Common myeloid progenitor, CD34-positive (primary cell): ENCODE data around the gene C9orf43.

ENCODE experiments used
- CTCF ChIA-PET: fragments of 350-600 bp; sonication (Branson Sonifier 250); formaldehyde crosslinking; loops from one replicate; lab custom pipeline; 2021; ENCODE audit warnings: antibody characterized with exemption; lab: Charles Lee
- POLR2A ChIA-PET: fragments of 350-600 bp; sonication (Branson Sonifier 250); formaldehyde crosslinking; loops from one replicate; lab custom pipeline; 2021; ENCODE audit warnings: antibody characterized with exemption; lab: Charles Lee
- DNase-seq, 3 donors: peaks; one replicate each; pipeline versions ENCODE4 v3.0.0 to v3.0.0-alpha.2; 2013
- H3K27ac ChIP-seq, 2 experiments: 1 replicate in 1 of 2; 2 replicates in 1 of 2; pipeline ENCODE4 v1.7.0; 2013; ENCODE audit warnings: inconsistent platforms in 2 of 2, low read length in 2 of 2, mild to moderate bottlenecking in 2 of 2, low read depth in 1 of 2, moderate library complexity in 1 of 2; ENCODE audit not compliant: severe bottlenecking in 2 of 2, insufficient read depth in 1 of 2, poor library complexity in 1 of 2
- H3K27me3 ChIP-seq, 5 experiments: replicated peaks in 2 of 5; 1 replicate in 3 of 5; 2 replicates in 2 of 5; pipeline versions ENCODE4 v1.6.1 to v1.7.0; 2013; ENCODE audit warnings: low read length in 4 of 5, mild to moderate bottlenecking in 2 of 5, moderate library complexity in 2 of 5, inconsistent platforms in 1 of 5; ENCODE audit not compliant: insufficient read depth in 5 of 5, control insufficient read depth in 4 of 5
- H3K36me3 ChIP-seq, 4 experiments: 1 replicate in 2 of 4; 2 replicates in 2 of 4; pipeline versions ENCODE4 v1.6.1 to v1.7.0; 2013; ENCODE audit warnings: low read length in 3 of 4, control low read depth in 1 of 4, mild to moderate bottlenecking in 1 of 4; ENCODE audit not compliant: control insufficient read depth in 4 of 4, insufficient read depth in 4 of 4
- H3K4me1 ChIP-seq, 4 experiments: 1 replicate in 3 of 4; 2 replicates in 1 of 4; pipeline versions ENCODE4 v1.6.1 to v1.7.1; 2013; ENCODE audit warnings: low read length in 3 of 4, mild to moderate bottlenecking in 3 of 4, control low read depth in 1 of 4, inconsistent platforms in 1 of 4, moderate library complexity in 1 of 4; ENCODE audit not compliant: control insufficient read depth in 4 of 4, insufficient read depth in 4 of 4; ENCODE audit errors: control extremely low read depth in 1 of 4
- H3K4me3 ChIP-seq, 7 experiments: 1 replicate in 4 of 7; 2 replicates in 3 of 7; pipeline versions ENCODE4 v1.5.1 to v1.7.0; 2013; ENCODE audit warnings: mild to moderate bottlenecking in 7 of 7, low read length in 6 of 7, moderate library complexity in 6 of 7, inconsistent platforms in 2 of 7, low read depth in 2 of 7, control low read depth in 1 of 7; ENCODE audit not compliant: insufficient read depth in 4 of 7, control insufficient read depth in 1 of 7; ENCODE audit errors: extremely low read depth in 1 of 7
- H3K9me3 ChIP-seq, 5 experiments: 1 replicate in 4 of 5; 2 replicates in 1 of 5; pipeline versions ENCODE4 v1.6.1 to v1.7.1; 2013; ENCODE audit warnings: low read length in 4 of 5, mild to moderate bottlenecking in 2 of 5, inconsistent platforms in 1 of 5, low read depth in 1 of 5, moderate library complexity in 1 of 5; ENCODE audit not compliant: control insufficient read depth in 4 of 5, insufficient read depth in 2 of 5; ENCODE audit errors: control extremely low read depth in 1 of 5
- WGBS: methylation state at CpG from one replicate; pipeline ENCODE4 v1.1.5; 2013; ENCODE audit not compliant: insufficient coverage; 5-methylcytosine and 5-hydroxymethylcytosine counted together

Gene C9orf43

GRCh38 chr9:113471566-113471965, 61.0 kb downstream of the C9orf43 start:
- ChIA-PET POLR2A (no interaction called here), CTCF (no interaction called here)
- H3K27me3 ChIP-seq = no peaks in the 10 kb centered on the region
- H3K4me1 ChIP-seq = no peaks in the 10 kb centered on the region
- 100% methylated on average over 3 of the region's 6 CpGs for WGBS
- no peak for DNase-seq
- peaks cover 0 to 7% (median 0%) of the 10 kb centered on the region in 5 experiments for H3K9me3 ChIP-seq
- H3K4me3 ChIP-seq = no peak overlapping the region
- H3K27ac ChIP-seq = no peak overlapping the region
- H3K36me3 ChIP-seq = peaks cover 8 to 48% (median 16%) of the 10 kb centered on the region in 4 experiments

DNA sequence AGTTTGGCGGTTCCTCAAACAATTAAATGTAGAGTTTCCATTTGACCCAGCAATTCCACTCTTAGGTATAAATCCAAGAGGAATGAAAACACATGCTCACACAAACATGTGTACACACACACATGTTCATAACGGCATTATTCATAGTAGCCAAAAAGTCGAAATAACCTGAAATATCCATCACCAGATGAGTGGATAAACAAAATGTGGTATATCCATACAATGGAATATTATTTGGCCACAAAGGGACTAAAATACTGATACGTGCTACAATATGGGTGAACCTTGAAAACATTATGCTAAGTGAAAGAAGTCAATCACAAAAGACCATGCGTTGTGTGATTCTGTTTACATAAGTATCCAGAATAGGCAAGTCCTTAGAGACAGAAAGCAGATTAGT, 61.7 kb downstream of the C9orf43 start:
- DNase-seq = no peak
- H3K36me3 ChIP-seq = peaks cover 8 to 47% (median 15%) of the 10 kb centered on the region in 4 experiments
- no peaks in the 10 kb centered on the region for H3K27me3 ChIP-seq
- no peak overlapping the region for H3K4me3 ChIP-seq
- H3K4me1 ChIP-seq = no peaks in the 10 kb centered on the region
- peaks cover 0 to 3% (median 0%) of the 10 kb centered on the region in 5 experiments for H3K9me3 ChIP-seq
- CTCF ChIA-PET = no interaction called here
- no peak overlapping the region for H3K27ac ChIP-seq
- POLR2A ChIA-PET = no interaction called here
- WGBS = 100% methylated on average over 1 of the region's 5 CpGs

DNA sequence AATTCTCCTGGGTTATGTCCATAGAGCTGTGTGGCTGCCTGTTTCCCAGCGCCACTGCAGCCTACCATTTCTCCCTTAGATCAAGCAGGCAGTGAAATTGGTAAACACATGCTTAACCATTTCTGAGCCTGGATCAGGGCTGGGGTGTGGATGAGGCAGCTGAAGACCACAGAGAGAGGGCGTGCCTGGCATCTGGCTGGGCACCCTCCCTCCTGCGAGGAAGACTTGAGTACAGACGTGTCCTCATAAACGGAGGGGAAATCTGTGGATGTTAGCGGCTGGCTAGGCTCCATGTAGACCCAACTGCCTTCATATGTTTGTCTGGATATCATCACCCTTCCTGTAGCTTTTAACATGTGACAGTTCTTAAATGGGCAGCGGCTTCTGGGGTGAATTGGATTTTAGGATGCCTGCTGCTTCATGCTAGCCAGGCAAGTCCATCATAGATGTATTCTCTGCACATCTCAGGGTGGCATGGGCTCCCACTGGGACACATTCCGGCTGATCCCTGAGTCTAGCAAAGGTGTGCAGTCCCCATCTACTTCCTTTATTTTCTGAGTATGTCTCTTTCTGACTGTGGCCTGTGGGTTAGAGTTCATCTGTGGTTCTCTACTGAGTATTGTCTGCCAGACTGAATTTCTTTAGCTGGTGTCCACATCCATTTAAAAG, 63.9 kb downstream of the C9orf43 start:
- no peaks in the 10 kb centered on the region for H3K4me1 ChIP-seq
- no peak overlapping the region for H3K27ac ChIP-seq
- ChIA-PET POLR2A (no interaction called here), CTCF (interaction anchor here (0.9 to 1.7 kb wide), 5 partner anchors 9 to 182 kb away, joined by 3 to 5 read pairs (median 3); partner anchors contain the start of gene ALAD)
- H3K36me3 ChIP-seq = peaks cover 3 to 58% (median 14%) of the 10 kb centered on the region in 4 experiments
- no peak overlapping the region for H3K4me3 ChIP-seq
- no peaks in the 10 kb centered on the region for H3K27me3 ChIP-seq
- no peak for DNase-seq
- 90% methylated on average over 6 of the region's 8 CpGs for WGBS
- H3K9me3 ChIP-seq = peaks cover 0 to 2% (median 0%) of the 10 kb centered on the region in 5 experiments

- Histone ChIP-seq H3K4me3 (no peak overlapping the region), H3K4me1 (no peaks in the 10 kb centered on the region), H3K9me3 (peaks cover 0 to 2% (median 0%) of the 10 kb centered on the region in 5 experiments), H3K36me3 (peaks cover 3 to 61% (median 14%) of the 10 kb centered on the region in 4 experiments), H3K27ac (no peak overlapping the region), H3K27me3 (no peaks in the 10 kb centered on the region)
- no peak for DNase-seq
- ChIA-PET CTCF (interaction anchor here (1.1 to 1.4 kb wide), 4 partner anchors 9 to 152 kb away, joined by 3 read pairs; no protein-coding TSS in a partner anchor), POLR2A (no interaction called here)
- WGBS = 100% methylated on average over 2 of the region's 2 CpGs
Measured at GRCh38 chr9:113475031-113475430, 64.5 kb downstream of the C9orf43 start.

GRCh38 chr9:113475992-113476391, 65.4 kb downstream of the C9orf43 start:
- no peak for DNase-seq
- ChIA-PET CTCF (interaction anchor here (1.1 kb wide), 2 partner anchors 14 to 151 kb away, joined by 3 read pairs; no protein-coding TSS in a partner anchor), POLR2A (no interaction called here)
- Histone ChIP-seq H3K36me3 (peaks cover 3 to 61% (median 12%) of the 10 kb centered on the region in 4 experiments), H3K27ac (no peak overlapping the region), H3K9me3 (peaks cover 0 to 2% (median 0%) of the 10 kb centered on the region in 5 experiments), H3K4me1 (no peaks in the 10 kb centered on the region), H3K27me3 (no peaks in the 10 kb centered on the region), H3K4me3 (no peak overlapping the region)
- WGBS = 94% methylated on average over 4 of the region's 4 CpGs

DNA sequence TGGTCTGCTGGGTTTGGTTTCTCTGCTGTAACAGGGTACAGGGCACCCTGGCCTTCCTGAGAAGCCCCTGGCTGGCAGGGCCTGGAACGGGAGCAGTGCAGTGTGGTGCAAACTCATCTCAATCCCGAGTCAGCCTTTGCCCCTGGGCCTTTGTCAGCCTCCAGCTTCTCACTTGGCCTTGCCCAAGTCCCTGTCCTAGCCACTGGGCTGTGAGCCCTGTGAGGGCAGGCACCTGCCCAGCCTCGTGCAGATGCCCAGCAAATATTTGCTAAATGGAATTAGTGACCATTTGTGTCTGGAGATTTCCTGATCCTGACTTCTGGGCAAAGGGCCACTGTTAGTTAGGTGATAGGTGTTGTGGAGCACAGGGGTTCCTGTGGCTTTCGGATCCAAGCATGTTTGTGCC, 66.0 kb downstream of the C9orf43 start:
- H3K27ac ChIP-seq = no peak overlapping the region
- 93% methylated on average over 3 of the region's 4 CpGs for WGBS
- CTCF ChIA-PET = interaction anchor here (1.1 kb wide), 1 partner anchor 14 kb away, joined by 3 read pairs; no protein-coding TSS in a partner anchor
- H3K36me3 ChIP-seq = peaks cover under 1 to 55% (median 12%) of the 10 kb centered on the region in 4 experiments
- no peak overlapping the region for H3K4me3 ChIP-seq
- no peaks in the 10 kb centered on the region for H3K27me3 ChIP-seq
- DNase-seq = no peak
- POLR2A ChIA-PET = no interaction called here
- H3K4me1 ChIP-seq = no peaks in the 10 kb centered on the region
- peaks cover 0 to 2% (median 0%) of the 10 kb centered on the region in 5 experiments for H3K9me3 ChIP-seq

DNA sequence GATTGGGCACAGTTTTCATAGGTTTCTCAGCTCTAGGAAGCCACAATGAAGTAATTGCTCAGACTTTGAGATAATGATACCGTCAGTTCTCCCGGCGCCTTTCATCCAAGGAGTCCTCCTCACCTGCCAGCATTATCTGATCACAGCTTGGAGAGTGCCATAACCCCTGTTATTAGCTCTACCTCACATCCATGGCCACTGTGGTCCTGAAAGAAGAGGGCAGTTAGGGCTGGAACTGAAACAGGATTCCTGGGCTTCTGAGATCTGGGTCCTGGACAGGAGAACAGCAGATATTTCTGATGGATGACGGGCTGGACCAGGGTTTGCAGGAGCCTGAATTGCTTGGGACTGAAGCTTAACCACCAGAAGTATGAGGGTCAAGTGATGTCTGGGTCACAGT, 66.5 kb downstream of the C9orf43 start:
- DNase-seq = no peak
- WGBS = 94% methylated on average over 4 of the region's 4 CpGs
- Histone ChIP-seq H3K27ac (no peak overlapping the region), H3K4me1 (no peaks in the 10 kb centered on the region), H3K4me3 (no peak overlapping the region), H3K27me3 (no peaks in the 10 kb centered on the region), H3K9me3 (peaks cover 0 to 2% (median 0%) of the 10 kb centered on the region in 5 experiments), H3K36me3 (peaks cover 0 to 50% (median 10%) of the 10 kb centered on the region in 4 experiments)
- POLR2A ChIA-PET = no interaction called here
- CTCF ChIA-PET = interaction anchor here (0.7 to 1.1 kb wide), 2 partner anchors 8 to 14 kb away, joined by 3 read pairs; no protein-coding TSS in a partner anchor
